SKM-1 treated with dmso at 0.1 percent for 144 hours (cell line): Measurements from ENCODE around the gene CACNA1D.

Experiments
- DNase-seq: peaks from one replicate; lab custom pipeline; 2025; ENCODE audit not compliant: unreplicated experiment; lab: John Stamatoyannopoulos, UW

The CACNA1D gene

GRCh38 chr3:53818221-53819162 is 324.1 kb downstream of the CACNA1D start:
- DNase-seq = no peak

GRCh38 chr3:53819163-53819868 is 324.9 kb downstream of the CACNA1D start:
- no peak for DNase-seq

- no peak for DNase-seq
Measured at GRCh38 chr3:53820084-53820483, 325.7 kb downstream of the CACNA1D start.

GRCh38 chr3:53820756-53821580 is 326.6 kb downstream of the CACNA1D start:
- no peak for DNase-seq

GRCh38 chr3:53821631-53822121 is 327.3 kb downstream of the CACNA1D start:
- DNase-seq = no peak

- DNase-seq = no peak
Measured at GRCh38 chr3:53822331-53822741, 327.9 kb downstream of the CACNA1D start.

- DNase-seq = no peak
Measured at GRCh38 chr3:53823026-53823955, 328.9 kb downstream of the CACNA1D start.

GRCh38 chr3:53823956-53824657 is 329.7 kb downstream of the CACNA1D start:
- no peak for DNase-seq

GRCh38 chr3:53824795-53825194 is 330.4 kb downstream of the CACNA1D start:
- DNase-seq = no peak

GRCh38 chr3:53826048-53826447 is 331.6 kb downstream of the CACNA1D start:
- no peak for DNase-seq

- no peak for DNase-seq
Measured at GRCh38 chr3:53828581-53828980, 334.2 kb downstream of the CACNA1D start.

GRCh38 chr3:53829605-53830004 is 335.2 kb downstream of the CACNA1D start:
- no peak for DNase-seq

GRCh38 chr3:53830944-53831343 is 336.5 kb downstream of the CACNA1D start:
- DNase-seq = no peak

GRCh38 chr3:53833053-53833645 is 338.7 kb downstream of the CACNA1D start:
- no peak for DNase-seq

- DNase-seq = no peak
Measured at GRCh38 chr3:53833700-53834099, 339.3 kb downstream of the CACNA1D start.

GRCh38 chr3:53834429-53835095 is 340.2 kb downstream of the CACNA1D start:
- peak; percentile 33 for DNase-seq

GRCh38 chr3:53835257-53835656 is 340.8 kb downstream of the CACNA1D start:
- DNase-seq = no peak

- DNase-seq = no peak
Measured at GRCh38 chr3:53836084-53836872, 341.9 kb downstream of the CACNA1D start.
